ENCODE results near the gene ADAMTS2.

DNA sequence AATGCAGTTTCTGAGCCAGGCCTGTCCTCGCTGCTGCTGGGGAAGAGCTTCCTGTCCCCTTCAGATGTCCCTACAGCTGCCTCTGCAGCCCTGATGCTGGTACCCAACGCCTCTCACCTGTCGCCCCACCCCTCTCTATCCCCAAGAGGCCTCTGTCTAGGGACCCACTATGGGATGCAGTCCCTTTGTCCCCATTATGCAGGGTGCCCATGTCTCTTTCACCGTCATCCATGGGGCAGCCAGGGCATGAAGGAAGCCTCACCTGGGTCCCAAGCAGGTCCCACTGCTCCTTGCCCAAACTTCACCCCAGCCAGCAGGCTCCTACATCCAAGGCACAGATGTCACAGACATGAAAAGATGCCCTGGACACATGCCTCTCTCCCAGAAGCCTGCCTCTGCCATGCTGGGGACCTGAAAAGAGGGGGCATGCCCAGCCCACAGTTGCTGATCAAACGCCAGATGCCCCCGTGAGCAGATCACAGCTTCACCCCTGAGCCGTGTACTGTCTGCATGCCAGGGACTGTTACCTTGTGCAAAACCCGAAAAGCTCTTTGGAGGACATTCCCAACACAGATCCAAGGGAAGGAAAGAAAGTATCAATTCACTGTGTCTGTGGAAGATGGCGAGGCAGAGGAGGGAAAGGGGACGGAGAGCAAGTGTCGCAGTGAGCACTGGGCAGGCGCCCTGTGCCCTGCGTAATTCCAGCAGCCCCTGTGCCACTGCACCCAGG lies 81.0 kb downstream of the ADAMTS2 start:
- TF ChIP-seq REST (IDR thresholded peaks at IDR 0.05; ENCODE audit: unreplicated experiment) (no peak), CTCF (conservative IDR thresholded peaks at IDR 0.05; ENCODE audit: low read depth in 2 of 2) (no peak), POLR2AphosphoS5 (IDR thresholded peaks at IDR 0.05; ENCODE audit: low read depth) (no peak), EZH2 (IDR thresholded peaks at IDR 0.05; ENCODE audit: low read depth, unreplicated experiment) (no peak), STAT1 (IDR thresholded peaks at IDR 0.05; ENCODE audit: unreplicated experiment) (no peak)

All from GM23338 (cell line).